WTC11 (cell line): ENCODE measurements around the gene TMEM243. TPM values are rescaled to one million over a fixed set of nuclear protein-coding genes. Genes with fewer than 3 reads are reported as not detected.

ENCODE experiments used
- ATAC-seq: fragments of 200-7000 bp; cut with Tn5 transposase; 2 replicates; pipeline ENCODE4 v1.10.0; 2021; ENCODE audit warnings: mild to moderate bottlenecking, moderate library complexity
- CTCF ChIA-PET: fragments of 300-600 bp; sonication (Branson Sonifier 250); formaldehyde crosslinking; loops from one replicate; lab custom pipeline; 2021; ENCODE audit warnings: antibody characterized with exemption; lab: Charles Lee
- POLR2A ChIA-PET: fragments of 350-600 bp; sonication (Branson Sonifier 250); formaldehyde crosslinking; loops from one replicate; lab custom pipeline; 2021; ENCODE audit warnings: antibody characterized with exemption; lab: Charles Lee
- DNase-seq: peaks from one replicate; pipeline ENCODE4 v3.0.0; 2021; ENCODE audit warnings: low spot score
- H3K27ac Mint-ChIP-seq: 2 replicates; pipeline ENCODE4 v1.8.0; 2021; ENCODE audit warnings: mixed read lengths
- H3K27me3 Mint-ChIP-seq: 2 replicates; pipeline ENCODE4 v1.8.0; 2021; ENCODE audit warnings: low read depth, mild to moderate bottlenecking, moderate library complexity, mixed read lengths
- H3K36me3 Mint-ChIP-seq: 2 replicates; pipeline ENCODE4 v1.8.0; 2021; ENCODE audit warnings: mixed read lengths
- H3K4me1 Mint-ChIP-seq: 2 replicates; pipeline ENCODE4 v1.8.0; 2022; ENCODE audit warnings: mixed read lengths
- H3K4me3 Mint-ChIP-seq: 2 replicates; pipeline ENCODE4 v1.8.0; 2021; ENCODE audit warnings: mild to moderate bottlenecking, moderate library complexity, mixed read lengths
- H3K9me3 Mint-ChIP-seq: 2 replicates; pipeline ENCODE4 v1.8.0; 2021; ENCODE audit warnings: mixed read lengths
- EMX1 ChIP-seq: fragments of 250-450 bp; sonication (Bioruptor Pico); IDR thresholded peaks from 2 replicates; pipeline ENCODE4 v1.8.0; 2021; ENCODE audit warnings: mild to moderate bottlenecking
- ERG ChIP-seq: fragments of 250-450 bp; sonication (Bioruptor Pico); IDR thresholded peaks from 2 replicates; pipeline ENCODE4 v1.8.0; 2021; ENCODE audit warnings: mild to moderate bottlenecking
- GABPB1 ChIP-seq: sonication (generic); formaldehyde crosslinking; IDR thresholded peaks from 2 replicates; pipeline ENCODE4 v1.8.1; 2023; ENCODE audit warnings: mild to moderate bottlenecking, missing genetic modification reagents
- IRF2 ChIP-seq: sonication (generic); formaldehyde crosslinking; IDR thresholded peaks from 2 replicates; pipeline ENCODE4 v1.8.0; 2022; ENCODE audit warnings: low read depth, missing genetic modification reagents, borderline replicate concordance
- MXD4 ChIP-seq: fragments of 250-450 bp; sonication (Bioruptor Pico); IDR thresholded peaks from 2 replicates; pipeline ENCODE4 v1.8.0; 2021; ENCODE audit warnings: mild to moderate bottlenecking, moderate library complexity, borderline replicate concordance
- MYBL2 ChIP-seq: sonication (generic); formaldehyde crosslinking; IDR thresholded peaks from 2 replicates; pipeline ENCODE4 v1.8.1; 2023; ENCODE audit warnings: mild to moderate bottlenecking, moderate library complexity, missing genetic modification reagents
- NR2C2 ChIP-seq: sonication (generic); formaldehyde crosslinking; IDR thresholded peaks from 2 replicates; pipeline ENCODE4 v1.8.0; 2022; ENCODE audit warnings: mild to moderate bottlenecking, missing genetic modification reagents
- RELA ChIP-seq: sonication (generic); formaldehyde crosslinking; IDR thresholded peaks from 2 replicates; pipeline ENCODE4 v1.8.1; 2022; ENCODE audit warnings: missing genetic modification reagents, mild to moderate bottlenecking, borderline replicate concordance
- SMAD4 ChIP-seq: sonication (generic); formaldehyde crosslinking; IDR thresholded peaks from 2 replicates; pipeline ENCODE4 v1.8.0; 2022; ENCODE audit warnings: mild to moderate bottlenecking, missing genetic modification reagents
- SP1 ChIP-seq: sonication (generic); formaldehyde crosslinking; conservative IDR thresholded peaks from 2 replicates; pipeline ENCODE4 v1.8.1; 2022; ENCODE audit warnings: missing genetic modification reagents
- ZBTB43 ChIP-seq: sonication (generic); formaldehyde crosslinking; IDR thresholded peaks from 2 replicates; pipeline ENCODE4 v1.8.1; 2023; ENCODE audit warnings: mild to moderate bottlenecking, missing genetic modification reagents
- ZNF121 ChIP-seq: sonication (generic); formaldehyde crosslinking; IDR thresholded peaks from 2 replicates; pipeline ENCODE4 v1.8.0; 2023; ENCODE audit warnings: missing genetic modification reagents
- ZNF263 ChIP-seq: sonication (generic); formaldehyde crosslinking; IDR thresholded peaks from 2 replicates; pipeline ENCODE4 v1.8.1; 2022; ENCODE audit warnings: low read depth, mild to moderate bottlenecking, moderate library complexity, missing genetic modification reagents
- ZNF512 ChIP-seq: sonication (generic); formaldehyde crosslinking; IDR thresholded peaks from 2 replicates; pipeline ENCODE4 v1.8.1; 2022; ENCODE audit warnings: missing genetic modification reagents, borderline replicate concordance
- total RNA-seq: library from RNA; stranded (reverse); gene quantifications from 3 replicates; pipeline ENCODE4 v1.2.3, GENCODE V29; 2021
- TF ChIP-seq, protein P1 (sequence below): sonication (generic); formaldehyde crosslinking; IDR thresholded peaks from 2 replicates; pipeline ENCODE4 v1.8.1; 2023; ENCODE audit warnings: mild to moderate bottlenecking, missing genetic modification reagents, borderline replicate concordance
- TF ChIP-seq, protein P2 (sequence below): sonication (generic); formaldehyde crosslinking; IDR thresholded peaks from 2 replicates; pipeline ENCODE4 v1.8.0; 2022; ENCODE audit warnings: mild to moderate bottlenecking, missing genetic modification reagents
- TF ChIP-seq, protein P3 (sequence below): sonication (generic); formaldehyde crosslinking; IDR thresholded peaks from 2 replicates; pipeline ENCODE4 v1.8.0; 2022; ENCODE audit warnings: missing genetic modification reagents

The TMEM243 gene
- total RNA-seq, 1 experiment from 2014 or later = 29.0 TPM

- no peak for ATAC-seq
- Mint-ChIP-seq H3K36me3 (peaks cover 10% of the 10 kb centered on the region), H3K27ac (peak overlapping the region; percentile 57; the same call in 1 of the 2 replicates), H3K9me3 (no peaks in the 10 kb centered on the region), H3K4me1 (peaks cover 40% of the 10 kb centered on the region), H3K4me3 (peak overlapping the region; percentile 94), H3K27me3 (no peaks in the 10 kb centered on the region)
- POLR2A ChIA-PET = interaction anchor here (1.2 kb wide), 1 partner anchor 66 kb away, joined by 4 read pairs; no protein-coding TSS in a partner anchor
- DNase-seq = no peak
- TF ChIP-seq ZNF121 (no peak), NR2C2 (CRISPR knock-in tag) (no peak), MXD4 (no peak), ZNF263 (no peak), ERG (no peak), IRF2 (CRISPR knock-in tag) (no peak), SP1 (CRISPR knock-in tag) (no peak), SMAD4 (CRISPR knock-in tag) (no peak)
- TF ChIP-seq, protein P1, sequence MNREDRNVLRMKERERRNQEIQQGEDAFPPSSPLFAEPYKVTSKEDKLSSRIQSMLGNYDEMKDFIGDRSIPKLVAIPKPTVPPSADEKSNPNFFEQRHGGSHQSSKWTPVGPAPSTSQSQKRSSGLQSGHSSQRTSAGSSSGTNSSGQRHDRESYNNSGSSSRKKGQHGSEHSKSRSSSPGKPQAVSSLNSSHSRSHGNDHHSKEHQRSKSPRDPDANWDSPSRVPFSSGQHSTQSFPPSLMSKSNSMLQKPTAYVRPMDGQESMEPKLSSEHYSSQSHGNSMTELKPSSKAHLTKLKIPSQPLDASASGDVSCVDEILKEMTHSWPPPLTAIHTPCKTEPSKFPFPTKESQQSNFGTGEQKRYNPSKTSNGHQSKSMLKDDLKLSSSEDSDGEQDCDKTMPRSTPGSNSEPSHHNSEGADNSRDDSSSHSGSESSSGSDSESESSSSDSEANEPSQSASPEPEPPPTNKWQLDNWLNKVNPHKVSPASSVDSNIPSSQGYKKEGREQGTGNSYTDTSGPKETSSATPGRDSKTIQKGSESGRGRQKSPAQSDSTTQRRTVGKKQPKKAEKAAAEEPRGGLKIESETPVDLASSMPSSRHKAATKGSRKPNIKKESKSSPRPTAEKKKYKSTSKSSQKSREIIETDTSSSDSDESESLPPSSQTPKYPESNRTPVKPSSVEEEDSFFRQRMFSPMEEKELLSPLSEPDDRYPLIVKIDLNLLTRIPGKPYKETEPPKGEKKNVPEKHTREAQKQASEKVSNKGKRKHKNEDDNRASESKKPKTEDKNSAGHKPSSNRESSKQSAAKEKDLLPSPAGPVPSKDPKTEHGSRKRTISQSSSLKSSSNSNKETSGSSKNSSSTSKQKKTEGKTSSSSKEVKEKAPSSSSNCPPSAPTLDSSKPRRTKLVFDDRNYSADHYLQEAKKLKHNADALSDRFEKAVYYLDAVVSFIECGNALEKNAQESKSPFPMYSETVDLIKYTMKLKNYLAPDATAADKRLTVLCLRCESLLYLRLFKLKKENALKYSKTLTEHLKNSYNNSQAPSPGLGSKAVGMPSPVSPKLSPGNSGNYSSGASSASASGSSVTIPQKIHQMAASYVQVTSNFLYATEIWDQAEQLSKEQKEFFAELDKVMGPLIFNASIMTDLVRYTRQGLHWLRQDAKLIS (CRISPR knock-in tag) = no peak
- TF ChIP-seq, protein P2, sequence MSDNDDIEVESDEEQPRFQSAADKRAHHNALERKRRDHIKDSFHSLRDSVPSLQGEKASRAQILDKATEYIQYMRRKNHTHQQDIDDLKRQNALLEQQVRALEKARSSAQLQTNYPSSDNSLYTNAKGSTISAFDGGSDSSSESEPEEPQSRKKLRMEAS (CRISPR knock-in tag) = no peak
- CTCF ChIA-PET = interaction anchor here (0.9 to 2.5 kb wide), 2 partner anchors 64 to 249 kb away, joined by 3 to 7 read pairs; no protein-coding TSS in a partner anchor
Measured at GRCh38 chr7:87154569-87154968, 65.0 kb downstream of the TMEM243 start.

DNA sequence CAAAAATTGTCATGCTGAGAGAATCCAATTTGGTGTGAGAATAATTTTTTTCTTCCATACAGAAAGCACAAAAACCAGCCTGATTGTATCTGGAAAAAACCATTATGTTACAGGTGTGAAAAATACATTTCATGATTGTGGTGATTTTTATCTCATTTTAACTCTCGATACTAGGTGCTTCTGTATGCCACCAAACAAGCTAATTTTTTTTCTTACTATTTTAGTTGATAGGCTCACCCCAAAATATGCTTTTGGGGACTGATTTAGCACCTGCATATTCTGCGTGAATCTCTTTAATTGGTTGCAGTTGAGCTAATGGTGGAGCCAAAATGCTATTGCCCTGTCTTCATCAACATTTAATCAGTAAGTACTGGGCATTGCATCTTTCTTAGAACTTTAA, 65.4 kb downstream of the TMEM243 start:
- POLR2A ChIA-PET = interaction anchor here (1.2 kb wide), 1 partner anchor 66 kb away, joined by 4 read pairs; no protein-coding TSS in a partner anchor
- H3K27ac Mint-ChIP-seq = peak overlapping the region; percentile 23; the same call in 1 of the 2 replicates
- CTCF ChIA-PET = interaction anchor here (0.9 to 2.5 kb wide), 2 partner anchors 65 to 249 kb away, joined by 3 to 7 read pairs; no protein-coding TSS in a partner anchor
- no peaks in the 10 kb centered on the region for H3K9me3 Mint-ChIP-seq
- no peaks in the 10 kb centered on the region for H3K27me3 Mint-ChIP-seq
- peaks cover 10% of the 10 kb centered on the region for H3K36me3 Mint-ChIP-seq
- DNase-seq (no peak), ATAC-seq (no peak)
- peaks cover 40% of the 10 kb centered on the region for H3K4me1 Mint-ChIP-seq
- H3K4me3 Mint-ChIP-seq = peak overlapping the region; percentile 94
- TF ChIP-seq MYBL2 (CRISPR knock-in tag) (no peak), RELA (CRISPR knock-in tag) (no peak), ZNF512 (CRISPR knock-in tag) (no peak), ZBTB43 (CRISPR knock-in tag) (no peak), ZNF121 (no peak), GABPB1 (CRISPR knock-in tag) (no peak), EMX1 (CRISPR knock-in tag) (no peak)
- TF ChIP-seq, protein P3, sequence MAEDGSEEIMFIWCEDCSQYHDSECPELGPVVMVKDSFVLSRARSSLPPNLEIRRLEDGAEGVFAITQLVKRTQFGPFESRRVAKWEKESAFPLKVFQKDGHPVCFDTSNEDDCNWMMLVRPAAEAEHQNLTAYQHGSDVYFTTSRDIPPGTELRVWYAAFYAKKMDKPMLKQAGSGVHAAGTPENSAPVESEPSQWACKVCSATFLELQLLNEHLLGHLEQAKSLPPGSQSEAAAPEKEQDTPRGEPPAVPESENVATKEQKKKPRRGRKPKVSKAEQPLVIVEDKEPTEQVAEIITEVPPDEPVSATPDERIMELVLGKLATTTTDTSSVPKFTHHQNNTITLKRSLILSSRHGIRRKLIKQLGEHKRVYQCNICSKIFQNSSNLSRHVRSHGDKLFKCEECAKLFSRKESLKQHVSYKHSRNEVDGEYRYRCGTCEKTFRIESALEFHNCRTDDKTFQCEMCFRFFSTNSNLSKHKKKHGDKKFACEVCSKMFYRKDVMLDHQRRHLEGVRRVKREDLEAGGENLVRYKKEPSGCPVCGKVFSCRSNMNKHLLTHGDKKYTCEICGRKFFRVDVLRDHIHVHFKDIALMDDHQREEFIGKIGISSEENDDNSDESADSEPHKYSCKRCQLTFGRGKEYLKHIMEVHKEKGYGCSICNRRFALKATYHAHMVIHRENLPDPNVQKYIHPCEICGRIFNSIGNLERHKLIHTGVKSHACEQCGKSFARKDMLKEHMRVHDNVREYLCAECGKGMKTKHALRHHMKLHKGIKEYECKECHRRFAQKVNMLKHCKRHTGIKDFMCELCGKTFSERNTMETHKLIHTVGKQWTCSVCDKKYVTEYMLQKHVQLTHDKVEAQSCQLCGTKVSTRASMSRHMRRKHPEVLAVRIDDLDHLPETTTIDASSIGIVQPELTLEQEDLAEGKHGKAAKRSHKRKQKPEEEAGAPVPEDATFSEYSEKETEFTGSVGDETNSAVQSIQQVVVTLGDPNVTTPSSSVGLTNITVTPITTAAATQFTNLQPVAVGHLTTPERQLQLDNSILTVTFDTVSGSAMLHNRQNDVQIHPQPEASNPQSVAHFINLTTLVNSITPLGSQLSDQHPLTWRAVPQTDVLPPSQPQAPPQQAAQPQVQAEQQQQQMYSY = no peak
- TF ChIP-seq, protein P1 (CRISPR knock-in tag) = no peak
